Left ventricle myocardium inferior (tissue), 1 donor: Measurements from ENCODE around the gene FHIT. TPM values are rescaled to one million over a fixed set of nuclear protein-coding genes. Genes with fewer than 3 reads are reported as not detected.
A peak's percentile ranks its signal among the peaks of the same experiment; 100 is the strongest.

Source experiments
- DNase-seq: peaks from one replicate; pipeline ENCODE4 v3.0.0-alpha.2; 2020
- H3K27ac ChIP-seq: fragments of 200-600 bp; replicated peaks from 2 replicates; pipeline ENCODE4 v1.8.0; 2021
- H3K27me3 ChIP-seq: fragments of 200-600 bp; 2 replicates; pipeline ENCODE4 v1.8.0; 2021; ENCODE audit warnings: low read depth
- H3K36me3 ChIP-seq: fragments of 200-600 bp; 2 replicates; pipeline ENCODE4 v1.8.0; 2021
- H3K4me1 ChIP-seq: fragments of 200-600 bp; 2 replicates; pipeline ENCODE4 v1.8.0; 2021
- H3K4me3 ChIP-seq: fragments of 200-600 bp; 2 replicates; pipeline ENCODE4 v1.8.0; 2021; ENCODE audit warnings: mild to moderate bottlenecking, moderate library complexity
- H3K9me3 ChIP-seq: fragments of 200-600 bp; replicated peaks from 2 replicates; pipeline ENCODE4 v1.8.0; 2021
- CTCF ChIP-seq: fragments of 200-600 bp; IDR thresholded peaks from 2 replicates; pipeline ENCODE4 v1.8.0; 2021; ENCODE audit warnings: antibody characterized with exemption, mild to moderate bottlenecking, borderline replicate concordance
- intact Hi-C: fragments of 100-400 bp; cut with micrococcal nuclease; formaldehyde crosslinking; loops from one replicate; pipeline ENCODE4 v1.11.0; 2022
- total RNA-seq: library from RNA; stranded (reverse); fragmentation: NEBNext Ultra II Directional; extraction: Animal tissue kit (Norgen Biotek cat#: 25700); gene quantifications from one replicate; pipeline ENCODE4 v1.2.1, GENCODE V29; 2021
- donor health status: DM: no; HTN: yes; CAD: no; lungs with severe emphysema.

Gene FHIT
- total RNA-seq, 1 donor from 2014 or later, result 16.0 TPM

GRCh38 chr3:60917141-60917540, 334.1 kb downstream of the FHIT start:
- Histone ChIP-seq H3K4me1 (peaks cover 4% of the 10 kb centered on the region), H3K9me3 (no peaks in the 10 kb centered on the region), H3K4me3 (no peak overlapping the region), H3K27me3 (no peaks in the 10 kb centered on the region), H3K36me3 (no peaks in the 10 kb centered on the region), H3K27ac (no peak overlapping the region)
- TF ChIP-seq CTCF, result no peak
- intact Hi-C loops, result no loop called here
- peak; percentile 23 for DNase-seq

GRCh38 chr3:60916546-60916945, 334.7 kb downstream of the FHIT start:
- no peaks in the 10 kb centered on the region for H3K9me3 ChIP-seq
- H3K36me3 ChIP-seq, result no peaks in the 10 kb centered on the region
- peaks cover 4% of the 10 kb centered on the region for H3K4me1 ChIP-seq
- no peak overlapping the region for H3K27ac ChIP-seq
- TF ChIP-seq CTCF, result no peak
- DNase-seq, result no peak
- intact Hi-C loops, result no loop called here
- no peak overlapping the region for H3K4me3 ChIP-seq
- no peaks in the 10 kb centered on the region for H3K27me3 ChIP-seq

GRCh38 chr3:60913474-60913873, 337.8 kb downstream of the FHIT start:
- TF ChIP-seq CTCF, result no peak
- DNase-seq, result no peak
- Histone ChIP-seq H3K27ac (no peak overlapping the region), H3K9me3 (no peaks in the 10 kb centered on the region), H3K4me1 (peaks cover 4% of the 10 kb centered on the region), H3K4me3 (no peak overlapping the region), H3K36me3 (no peaks in the 10 kb centered on the region), H3K27me3 (no peaks in the 10 kb centered on the region)
- intact Hi-C loops, result no loop called here

GRCh38 chr3:60912876-60913275, 338.4 kb downstream of the FHIT start:
- TF ChIP-seq CTCF, result no peak
- H3K27ac ChIP-seq, result no peak overlapping the region
- H3K9me3 ChIP-seq, result no peaks in the 10 kb centered on the region
- H3K36me3 ChIP-seq, result no peaks in the 10 kb centered on the region
- DNase-seq, result no peak
- H3K4me1 ChIP-seq, result peaks cover 4% of the 10 kb centered on the region
- intact Hi-C loops, result no loop called here
- H3K4me3 ChIP-seq, result no peak overlapping the region
- no peaks in the 10 kb centered on the region for H3K27me3 ChIP-seq

GRCh38 chr3:60912142-60912541, 339.1 kb downstream of the FHIT start:
- Histone ChIP-seq H3K27me3 (no peaks in the 10 kb centered on the region), H3K4me3 (no peak overlapping the region), H3K27ac (no peak overlapping the region), H3K4me1 (peaks cover 4% of the 10 kb centered on the region), H3K36me3 (no peaks in the 10 kb centered on the region), H3K9me3 (no peaks in the 10 kb centered on the region)
- TF ChIP-seq CTCF, result no peak
- intact Hi-C loops, result no loop called here
- no peak for DNase-seq

- Histone ChIP-seq H3K27ac (no peak overlapping the region), H3K36me3 (no peaks in the 10 kb centered on the region), H3K27me3 (no peaks in the 10 kb centered on the region), H3K4me1 (no peaks in the 10 kb centered on the region), H3K9me3 (no peaks in the 10 kb centered on the region), H3K4me3 (no peak overlapping the region)
- TF ChIP-seq CTCF, result no peak
- no peak for DNase-seq
- intact Hi-C loops, result no loop called here
Observed at GRCh38 chr3:60909526-60909925, 341.7 kb downstream of the FHIT start.
